GM23338 (cell line): ENCODE data around the gene SLC35B4. TPM values are rescaled to one million over a fixed set of nuclear protein-coding genes. Genes with fewer than 3 reads are reported as not detected.

Source experiments
- ATAC-seq: fragments of 200-7000 bp; cut with Tn5 transposase; 3 replicates; pipeline ENCODE4 v1.9.1; 2020
- DNase-seq: peaks from one replicate; pipeline ENCODE4 v3.0.0-alpha.2; 2015; ENCODE audit warnings: low spot score
- H2AFZ ChIP-seq: fragments of 200-600 bp; sonication (generic); 2 replicates; pipeline ENCODE4 v1.8.0; 2016; ENCODE audit warnings: antibody characterized with exemption, mild to moderate bottlenecking, moderate library complexity
- H3F3A ChIP-seq: fragments of 200-600 bp; sonication (generic); replicated peaks from 2 replicates; pipeline ENCODE4 v1.8.0; 2017; ENCODE audit warnings: antibody characterized with exemption, mixed run types, low read depth
- H3K27ac ChIP-seq: fragments of 200-600 bp; sonication (generic); 2 replicates; pipeline ENCODE4 v1.6.1; 2016; ENCODE audit warnings: low read depth
- H3K27me3 ChIP-seq: fragments of 200-600 bp; sonication (generic); 2 replicates; pipeline ENCODE4 v1.8.0; 2016; ENCODE audit warnings: mild to moderate bottlenecking, mixed run types, moderate library complexity; ENCODE audit not compliant: insufficient read depth
- H3K36me3 ChIP-seq: fragments of 200-600 bp; sonication (generic); 2 replicates; pipeline ENCODE4 v1.8.0; 2016; ENCODE audit warnings: mild to moderate bottlenecking; ENCODE audit not compliant: insufficient read depth
- H3K4me1 ChIP-seq: fragments of 200-600 bp; sonication (generic); 2 replicates; pipeline ENCODE4 v1.8.0; 2016; ENCODE audit warnings: mild to moderate bottlenecking, moderate library complexity; ENCODE audit not compliant: insufficient read depth
- H3K4me2 ChIP-seq: fragments of 200-600 bp; sonication (generic); 2 replicates; pipeline ENCODE4 v1.7.1; 2017; ENCODE audit warnings: mixed run types
- H3K4me3 ChIP-seq: fragments of 200-600 bp; sonication (generic); 2 replicates; pipeline ENCODE4 v1.6.1; 2016; ENCODE audit warnings: mixed run types
- H3K79me2 ChIP-seq: fragments of 200-600 bp; sonication (generic); replicated peaks from 2 replicates; pipeline ENCODE4 v1.8.0; 2017; ENCODE audit warnings: mild to moderate bottlenecking; ENCODE audit not compliant: insufficient read depth
- H3K9me2 ChIP-seq: fragments of 200-600 bp; sonication (generic); 2 replicates; pipeline ENCODE4 v1.8.0; 2017; ENCODE audit not compliant: insufficient read depth
- H4K20me1 ChIP-seq: fragments of 200-600 bp; sonication (generic); replicated peaks from 2 replicates; pipeline ENCODE4 v1.8.0; 2017; ENCODE audit warnings: mild to moderate bottlenecking; ENCODE audit not compliant: insufficient read depth
- H3K27ac Mint-ChIP-seq: 2 replicates; pipeline ENCODE4 v1.8.0; 2020; ENCODE audit warnings: inconsistent platforms, mild to moderate bottlenecking, moderate library complexity, mixed read lengths
- H3K27me3 Mint-ChIP-seq: 3 replicates; pipeline ENCODE4 v1.8.0; 2022; ENCODE audit warnings: low read depth, mild to moderate bottlenecking, moderate library complexity, mixed read lengths, inconsistent platforms; ENCODE audit not compliant: insufficient read depth, poor library complexity
- H3K36me3 Mint-ChIP-seq: 3 replicates; pipeline ENCODE4 v1.8.0; 2021; ENCODE audit warnings: low read depth, mild to moderate bottlenecking, inconsistent platforms, moderate library complexity, mixed read lengths
- H3K4me1 Mint-ChIP-seq: 3 replicates; pipeline ENCODE4 v1.8.0; 2020; ENCODE audit warnings: mild to moderate bottlenecking, inconsistent platforms, mixed read lengths
- H3K4me3 Mint-ChIP-seq: 3 replicates; pipeline ENCODE4 v1.8.0; 2021; ENCODE audit warnings: moderate library complexity, mild to moderate bottlenecking, inconsistent platforms, mixed read lengths
- H3K9me3 Mint-ChIP-seq: 3 replicates; pipeline ENCODE4 v1.8.0; 2020; ENCODE audit warnings: moderate library complexity, mild to moderate bottlenecking, inconsistent platforms, mixed read lengths
- EZH2 ChIP-seq: fragments of 200-600 bp; sonication (generic); IDR thresholded peaks from one replicate; pipeline ENCODE4 v1.8.0; 2017; ENCODE audit warnings: antibody characterized with exemption, mild to moderate bottlenecking, low read depth; ENCODE audit not compliant: unreplicated experiment
- JUNB ChIP-seq: IDR thresholded peaks from one replicate; pipeline ENCODE4 v1.6.1; 2016; ENCODE audit warnings: antibody characterized with exemption; ENCODE audit not compliant: unreplicated experiment
- NANOG ChIP-seq: IDR thresholded peaks from 2 replicates; pipeline ENCODE4 v1.6.1; 2016; ENCODE audit warnings: antibody characterized with exemption, borderline replicate concordance
- POLR2AphosphoS5 ChIP-seq: IDR thresholded peaks from 2 replicates; pipeline ENCODE4 v1.6.1; 2016; ENCODE audit warnings: antibody characterized with exemption, low read depth
- STAT1 ChIP-seq: IDR thresholded peaks from one replicate; pipeline ENCODE4 v1.6.1; 2016; ENCODE audit warnings: antibody characterized with exemption; ENCODE audit not compliant: unreplicated experiment
- ZNF114 ChIP-seq: fragments of 250-450 bp; sonication (Bioruptor Pico); IDR thresholded peaks from 2 replicates; pipeline ENCODE4 v1.5.0; 2020; ENCODE audit warnings: mild to moderate bottlenecking, moderate library complexity
- polyA plus RNA-seq: library from polyadenylated mRNA; unstranded; fragments of >200 nt; fragmentation: Nextera tagmentation; extraction: Ambion mirVana; gene quantifications from 2 replicates; pipeline ENCODE4 v1.2.1, GENCODE V29; 2016
- total RNA-seq: library from RNA; depleted of rRNA; stranded (reverse); fragments of >200 nt; shearing (Covaris generic); gene quantifications from 2 replicates; pipeline ENCODE4 v1.2.3, GENCODE V29; 2014
- TF ChIP-seq, protein P1 (sequence below), 2 experiments: fragments of 200-600 bp in 1 of 2; sonication (generic) in 1 of 2; conservative IDR thresholded peaks; 2 replicates each; pipeline versions ENCODE4 v1.5.1 to v1.6.1; 2016 to 2017; ENCODE audit warnings: antibody characterized with exemption in 2 of 2, low read depth in 2 of 2, mild to moderate bottlenecking in 2 of 2, moderate library complexity in 1 of 2
- TF ChIP-seq, protein P2 (sequence below): IDR thresholded peaks from 2 replicates; pipeline ENCODE4 v1.6.1; 2016; ENCODE audit warnings: antibody characterized with exemption
- TF ChIP-seq, protein P3 (sequence below): fragments of 250-450 bp; sonication (Bioruptor Pico); IDR thresholded peaks from 2 replicates; pipeline ENCODE4 v1.5.0; 2020; ENCODE audit warnings: mild to moderate bottlenecking, moderate library complexity

Gene SLC35B4
- total and polyA plus RNA-seq, 2 experiments from 2014 or later = 22.6 to 29.7 TPM

DNA sequence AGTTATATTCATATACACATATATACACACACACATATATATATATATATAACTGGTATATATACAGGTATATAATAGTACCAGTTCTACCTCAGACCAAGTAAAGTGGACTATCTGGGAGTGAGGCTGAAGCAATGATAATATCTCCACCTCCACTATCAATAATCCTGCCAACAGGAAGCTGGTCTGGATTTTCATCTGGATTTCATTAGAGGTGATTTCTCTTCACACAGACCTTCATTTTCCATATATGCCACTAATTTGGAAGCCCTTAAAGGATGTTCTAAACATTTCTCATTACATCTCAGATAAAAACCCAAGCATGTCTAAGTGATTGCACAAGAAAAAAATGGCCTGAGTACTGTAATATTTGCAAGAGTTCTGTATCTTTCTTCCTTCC, 1.7 kb upstream of the SLC35B4 start:
- Mint-ChIP-seq H3K36me3 (no peaks in the 10 kb centered on the region), H3K27me3 (no peaks in the 10 kb centered on the region), H3K9me3 (no peaks in the 10 kb centered on the region), H3K4me1 (peaks cover 11% of the 10 kb centered on the region), H3K27ac (no peak overlapping the region), H3K4me3 (no peak overlapping the region)
- Histone ChIP-seq H3K36me3 (no peaks in the 10 kb centered on the region), H3K9me2 (no peaks in the 10 kb centered on the region), H3K79me2 (peaks cover 25% of the 10 kb centered on the region), H3K4me1 (peaks cover 8% of the 10 kb centered on the region), H3K27ac (no peak overlapping the region), H4K20me1 (no peaks in the 10 kb centered on the region), H3F3A (no peaks in the 10 kb centered on the region), H3K4me2 (no peak overlapping the region), H3K4me3 (no peak overlapping the region), H3K27me3 (no peaks in the 10 kb centered on the region), H2AFZ (0 out of 2 replicates have a peak overlapping the region, but pooled peaks have one; percentile 47)
- DNase-seq (no peak), ATAC-seq (no peak)
- TF ChIP-seq, protein P1, sequence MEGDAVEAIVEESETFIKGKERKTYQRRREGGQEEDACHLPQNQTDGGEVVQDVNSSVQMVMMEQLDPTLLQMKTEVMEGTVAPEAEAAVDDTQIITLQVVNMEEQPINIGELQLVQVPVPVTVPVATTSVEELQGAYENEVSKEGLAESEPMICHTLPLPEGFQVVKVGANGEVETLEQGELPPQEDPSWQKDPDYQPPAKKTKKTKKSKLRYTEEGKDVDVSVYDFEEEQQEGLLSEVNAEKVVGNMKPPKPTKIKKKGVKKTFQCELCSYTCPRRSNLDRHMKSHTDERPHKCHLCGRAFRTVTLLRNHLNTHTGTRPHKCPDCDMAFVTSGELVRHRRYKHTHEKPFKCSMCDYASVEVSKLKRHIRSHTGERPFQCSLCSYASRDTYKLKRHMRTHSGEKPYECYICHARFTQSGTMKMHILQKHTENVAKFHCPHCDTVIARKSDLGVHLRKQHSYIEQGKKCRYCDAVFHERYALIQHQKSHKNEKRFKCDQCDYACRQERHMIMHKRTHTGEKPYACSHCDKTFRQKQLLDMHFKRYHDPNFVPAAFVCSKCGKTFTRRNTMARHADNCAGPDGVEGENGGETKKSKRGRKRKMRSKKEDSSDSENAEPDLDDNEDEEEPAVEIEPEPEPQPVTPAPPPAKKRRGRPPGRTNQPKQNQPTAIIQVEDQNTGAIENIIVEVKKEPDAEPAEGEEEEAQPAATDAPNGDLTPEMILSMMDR (conservative IDR thresholded peaks at IDR 0.05; ENCODE audit: low read depth in 2 of 2) = no peak
- TF ChIP-seq ZNF114 = no peak
- TF ChIP-seq NANOG = no peak
- no peak for TF ChIP-seq POLR2AphosphoS5
- TF ChIP-seq, protein P2, sequence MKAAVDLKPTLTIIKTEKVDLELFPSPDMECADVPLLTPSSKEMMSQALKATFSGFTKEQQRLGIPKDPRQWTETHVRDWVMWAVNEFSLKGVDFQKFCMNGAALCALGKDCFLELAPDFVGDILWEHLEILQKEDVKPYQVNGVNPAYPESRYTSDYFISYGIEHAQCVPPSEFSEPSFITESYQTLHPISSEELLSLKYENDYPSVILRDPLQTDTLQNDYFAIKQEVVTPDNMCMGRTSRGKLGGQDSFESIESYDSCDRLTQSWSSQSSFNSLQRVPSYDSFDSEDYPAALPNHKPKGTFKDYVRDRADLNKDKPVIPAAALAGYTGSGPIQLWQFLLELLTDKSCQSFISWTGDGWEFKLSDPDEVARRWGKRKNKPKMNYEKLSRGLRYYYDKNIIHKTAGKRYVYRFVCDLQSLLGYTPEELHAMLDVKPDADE = no peak
- TF ChIP-seq, protein P3, sequence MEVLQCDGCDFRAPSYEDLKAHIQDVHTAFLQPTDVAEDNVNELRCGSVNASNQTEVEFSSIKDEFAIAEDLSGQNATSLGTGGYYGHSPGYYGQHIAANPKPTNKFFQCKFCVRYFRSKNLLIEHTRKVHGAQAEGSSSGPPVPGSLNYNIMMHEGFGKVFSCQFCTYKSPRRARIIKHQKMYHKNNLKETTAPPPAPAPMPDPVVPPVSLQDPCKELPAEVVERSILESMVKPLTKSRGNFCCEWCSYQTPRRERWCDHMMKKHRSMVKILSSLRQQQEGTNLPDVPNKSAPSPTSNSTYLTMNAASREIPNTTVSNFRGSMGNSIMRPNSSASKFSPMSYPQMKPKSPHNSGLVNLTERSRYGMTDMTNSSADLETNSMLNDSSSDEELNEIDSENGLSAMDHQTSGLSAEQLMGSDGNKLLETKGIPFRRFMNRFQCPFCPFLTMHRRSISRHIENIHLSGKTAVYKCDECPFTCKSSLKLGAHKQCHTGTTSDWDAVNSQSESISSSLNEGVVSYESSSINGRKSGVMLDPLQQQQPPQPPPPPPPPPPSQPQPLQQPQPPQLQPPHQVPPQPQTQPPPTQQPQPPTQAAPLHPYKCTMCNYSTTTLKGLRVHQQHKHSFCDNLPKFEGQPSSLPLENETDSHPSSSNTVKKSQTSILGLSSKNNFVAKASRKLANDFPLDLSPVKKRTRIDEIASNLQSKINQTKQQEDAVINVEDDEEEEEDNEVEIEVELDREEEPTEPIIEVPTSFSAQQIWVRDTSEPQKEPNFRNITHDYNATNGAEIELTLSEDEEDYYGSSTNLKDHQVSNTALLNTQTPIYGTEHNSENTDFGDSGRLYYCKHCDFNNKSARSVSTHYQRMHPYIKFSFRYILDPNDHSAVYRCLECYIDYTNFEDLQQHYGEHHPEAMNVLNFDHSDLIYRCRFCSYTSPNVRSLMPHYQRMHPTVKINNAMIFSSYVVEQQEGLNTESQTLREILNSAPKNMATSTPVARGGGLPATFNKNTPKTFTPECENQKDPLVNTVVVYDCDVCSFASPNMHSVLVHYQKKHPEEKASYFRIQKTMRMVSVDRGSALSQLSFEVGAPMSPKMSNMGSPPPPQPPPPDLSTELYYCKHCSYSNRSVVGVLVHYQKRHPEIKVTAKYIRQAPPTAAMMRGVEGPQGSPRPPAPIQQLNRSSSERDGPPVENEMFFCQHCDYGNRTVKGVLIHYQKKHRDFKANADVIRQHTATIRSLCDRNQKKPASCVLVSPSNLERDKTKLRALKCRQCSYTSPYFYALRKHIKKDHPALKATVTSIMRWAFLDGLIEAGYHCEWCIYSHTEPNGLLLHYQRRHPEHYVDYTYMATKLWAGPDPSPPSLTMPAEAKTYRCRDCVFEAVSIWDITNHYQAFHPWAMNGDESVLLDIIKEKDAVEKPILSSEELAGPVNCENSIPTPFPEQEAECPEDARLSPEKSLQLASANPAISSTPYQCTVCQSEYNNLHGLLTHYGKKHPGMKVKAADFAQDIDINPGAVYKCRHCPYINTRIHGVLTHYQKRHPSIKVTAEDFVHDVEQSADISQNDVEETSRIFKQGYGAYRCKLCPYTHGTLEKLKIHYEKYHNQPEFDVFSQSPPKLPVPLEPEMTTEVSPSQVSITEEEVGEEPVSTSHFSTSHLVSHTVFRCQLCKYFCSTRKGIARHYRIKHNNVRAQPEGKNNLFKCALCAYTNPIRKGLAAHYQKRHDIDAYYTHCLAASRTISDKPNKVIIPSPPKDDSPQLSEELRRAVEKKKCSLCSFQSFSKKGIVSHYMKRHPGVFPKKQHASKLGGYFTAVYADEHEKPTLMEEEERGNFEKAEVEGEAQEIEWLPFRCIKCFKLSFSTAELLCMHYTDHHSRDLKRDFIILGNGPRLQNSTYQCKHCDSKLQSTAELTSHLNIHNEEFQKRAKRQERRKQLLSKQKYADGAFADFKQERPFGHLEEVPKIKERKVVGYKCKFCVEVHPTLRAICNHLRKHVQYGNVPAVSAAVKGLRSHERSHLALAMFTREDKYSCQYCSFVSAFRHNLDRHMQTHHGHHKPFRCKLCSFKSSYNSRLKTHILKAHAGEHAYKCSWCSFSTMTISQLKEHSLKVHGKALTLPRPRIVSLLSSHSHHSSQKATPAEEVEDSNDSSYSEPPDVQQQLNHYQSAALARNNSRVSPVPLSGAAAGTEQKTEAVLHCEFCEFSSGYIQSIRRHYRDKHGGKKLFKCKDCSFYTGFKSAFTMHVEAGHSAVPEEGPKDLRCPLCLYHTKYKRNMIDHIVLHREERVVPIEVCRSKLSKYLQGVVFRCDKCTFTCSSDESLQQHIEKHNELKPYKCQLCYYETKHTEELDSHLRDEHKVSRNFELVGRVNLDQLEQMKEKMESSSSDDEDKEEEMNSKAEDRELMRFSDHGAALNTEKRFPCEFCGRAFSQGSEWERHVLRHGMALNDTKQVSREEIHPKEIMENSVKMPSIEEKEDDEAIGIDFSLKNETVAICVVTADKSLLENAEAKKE (CRISPR knock-in tag) = no peak
- no peak for TF ChIP-seq STAT1
- no peak for TF ChIP-seq EZH2
- no peak for TF ChIP-seq JUNB
